ENCODE data around the gene TMCC3.
A peak's percentile ranks its signal among the peaks of the same experiment; 100 is the strongest.
"Not testable (repeated sequence)": the region's sequence is repeated elsewhere in the genome, so short reads cannot be mapped to it uniquely, and the experiment has no call there.

TMCC3 gene

GRCh38 chr12:94609917-94610443 is 40.4 kb downstream of the TMCC3 start:
- Histone ChIP-seq H3K36me3 (ENCODE audit: control insufficient read depth, insufficient read depth, low read length) (no peaks in the 10 kb centered on the region), H3K27ac (ENCODE audit: insufficient read depth, low read length, poor library complexity, severe bottlenecking) (no peak overlapping the region), H3K27me3 (replicated peaks; ENCODE audit: control insufficient read depth, insufficient read depth, low read length, poor library complexity, severe bottlenecking) (no peaks in the 10 kb centered on the region), H3K9me3 (ENCODE audit: control insufficient read depth, low read length) (no peaks in the 10 kb centered on the region), H3K4me1 (ENCODE audit: control insufficient read depth, insufficient read depth, low read length, poor library complexity, severe bottlenecking) (no peaks in the 10 kb centered on the region), H3K4me3 (ENCODE audit: insufficient read depth, low read depth, low read length, poor library complexity, severe bottlenecking) (no peak overlapping the region)
- DNase-seq: no peak

GRCh38 chr12:94606810-94607209 is 43.5 kb downstream of the TMCC3 start:
- DNase-seq; H3K27ac ChIP-seq (ENCODE audit: insufficient read depth, low read length, poor library complexity, severe bottlenecking); H3K4me3 ChIP-seq (ENCODE audit: insufficient read depth, low read depth, low read length, poor library complexity, severe bottlenecking); H3K9me3 ChIP-seq (ENCODE audit: control insufficient read depth, low read length); H3K36me3 ChIP-seq (ENCODE audit: control insufficient read depth, insufficient read depth, low read length); H3K27me3 ChIP-seq (replicated peaks; ENCODE audit: control insufficient read depth, insufficient read depth, low read length, poor library complexity, severe bottlenecking); H3K4me1 ChIP-seq (ENCODE audit: control insufficient read depth, insufficient read depth, low read length, poor library complexity, severe bottlenecking): not testable (repeated sequence)

GRCh38 chr12:94604366-94604698 is 46.0 kb downstream of the TMCC3 start:
- DNase-seq: no peak
- no peak overlapping the region for H3K27ac ChIP-seq (ENCODE audit: insufficient read depth, low read length, poor library complexity, severe bottlenecking)
- H3K4me1 ChIP-seq (ENCODE audit: control insufficient read depth, insufficient read depth, low read length, poor library complexity, severe bottlenecking): no peaks in the 10 kb centered on the region
- no peaks in the 10 kb centered on the region for H3K27me3 ChIP-seq (replicated peaks; ENCODE audit: control insufficient read depth, insufficient read depth, low read length, poor library complexity, severe bottlenecking)
- H3K36me3 ChIP-seq (ENCODE audit: control insufficient read depth, insufficient read depth, low read length): no peaks in the 10 kb centered on the region
- H3K9me3 ChIP-seq (ENCODE audit: control insufficient read depth, low read length): no peaks in the 10 kb centered on the region
- no peak overlapping the region for H3K4me3 ChIP-seq (ENCODE audit: insufficient read depth, low read depth, low read length, poor library complexity, severe bottlenecking)

- Histone ChIP-seq H3K27me3 (replicated peaks; ENCODE audit: control insufficient read depth, insufficient read depth, low read length, poor library complexity, severe bottlenecking) (no peaks in the 10 kb centered on the region), H3K4me1 (ENCODE audit: control insufficient read depth, insufficient read depth, low read length, poor library complexity, severe bottlenecking) (no peaks in the 10 kb centered on the region), H3K36me3 (ENCODE audit: control insufficient read depth, insufficient read depth, low read length) (no peaks in the 10 kb centered on the region), H3K4me3 (ENCODE audit: insufficient read depth, low read depth, low read length, poor library complexity, severe bottlenecking) (no peak overlapping the region), H3K9me3 (ENCODE audit: control insufficient read depth, low read length) (no peaks in the 10 kb centered on the region), H3K27ac (ENCODE audit: insufficient read depth, low read length, poor library complexity, severe bottlenecking) (no peak overlapping the region)
- peak; percentile 2 to 38 (median 33) for DNase-seq
Observed at GRCh38 chr12:94603434-94604365, 46.7 kb downstream of the TMCC3 start.

- no peaks in the 10 kb centered on the region for H3K9me3 ChIP-seq (ENCODE audit: control insufficient read depth, low read length)
- H3K4me1 ChIP-seq (ENCODE audit: control insufficient read depth, insufficient read depth, low read length, poor library complexity, severe bottlenecking): no peaks in the 10 kb centered on the region
- H3K36me3 ChIP-seq (ENCODE audit: control insufficient read depth, insufficient read depth, low read length): no peaks in the 10 kb centered on the region
- no peaks in the 10 kb centered on the region for H3K27me3 ChIP-seq (replicated peaks; ENCODE audit: control insufficient read depth, insufficient read depth, low read length, poor library complexity, severe bottlenecking)
- no peak overlapping the region for H3K27ac ChIP-seq (ENCODE audit: insufficient read depth, low read length, poor library complexity, severe bottlenecking)
- H3K4me3 ChIP-seq (ENCODE audit: insufficient read depth, low read depth, low read length, poor library complexity, severe bottlenecking): no peak overlapping the region
- no peak for DNase-seq
Observed at GRCh38 chr12:94602024-94602423, 48.3 kb downstream of the TMCC3 start.

GRCh38 chr12:94601307-94601706 is 49.0 kb downstream of the TMCC3 start:
- H3K27ac ChIP-seq (ENCODE audit: insufficient read depth, low read length, poor library complexity, severe bottlenecking); H3K36me3 ChIP-seq (ENCODE audit: control insufficient read depth, insufficient read depth, low read length); H3K27me3 ChIP-seq (replicated peaks; ENCODE audit: control insufficient read depth, insufficient read depth, low read length, poor library complexity, severe bottlenecking); H3K4me3 ChIP-seq (ENCODE audit: insufficient read depth, low read depth, low read length, poor library complexity, severe bottlenecking); DNase-seq; H3K4me1 ChIP-seq (ENCODE audit: control insufficient read depth, insufficient read depth, low read length, poor library complexity, severe bottlenecking); H3K9me3 ChIP-seq (ENCODE audit: control insufficient read depth, low read length): not testable (repeated sequence)

- DNase-seq: no peak
- H3K9me3 ChIP-seq (ENCODE audit: control insufficient read depth, low read length): no peaks in the 10 kb centered on the region
- H3K4me3 ChIP-seq (ENCODE audit: insufficient read depth, low read depth, low read length, poor library complexity, severe bottlenecking): no peak overlapping the region
- no peaks in the 10 kb centered on the region for H3K4me1 ChIP-seq (ENCODE audit: control insufficient read depth, insufficient read depth, low read length, poor library complexity, severe bottlenecking)
- H3K27ac ChIP-seq (ENCODE audit: insufficient read depth, low read length, poor library complexity, severe bottlenecking): no peak overlapping the region
- H3K36me3 ChIP-seq (ENCODE audit: control insufficient read depth, insufficient read depth, low read length): no peaks in the 10 kb centered on the region
- H3K27me3 ChIP-seq (replicated peaks; ENCODE audit: control insufficient read depth, insufficient read depth, low read length, poor library complexity, severe bottlenecking): no peaks in the 10 kb centered on the region
Observed at GRCh38 chr12:94599189-94599588, 51.2 kb downstream of the TMCC3 start.

GRCh38 chr12:94597268-94597667 is 53.1 kb downstream of the TMCC3 start:
- no peak for DNase-seq
- H3K36me3 ChIP-seq (ENCODE audit: control insufficient read depth, insufficient read depth, low read length): no peaks in the 10 kb centered on the region
- H3K4me3 ChIP-seq (ENCODE audit: insufficient read depth, low read depth, low read length, poor library complexity, severe bottlenecking): no peak overlapping the region
- no peaks in the 10 kb centered on the region for H3K4me1 ChIP-seq (ENCODE audit: control insufficient read depth, insufficient read depth, low read length, poor library complexity, severe bottlenecking)
- H3K27ac ChIP-seq (ENCODE audit: insufficient read depth, low read length, poor library complexity, severe bottlenecking): no peak overlapping the region
- no peaks in the 10 kb centered on the region for H3K9me3 ChIP-seq (ENCODE audit: control insufficient read depth, low read length)
- H3K27me3 ChIP-seq (replicated peaks; ENCODE audit: control insufficient read depth, insufficient read depth, low read length, poor library complexity, severe bottlenecking): no peaks in the 10 kb centered on the region

- no peak for DNase-seq
- H3K4me3 ChIP-seq (ENCODE audit: insufficient read depth, low read depth, low read length, poor library complexity, severe bottlenecking): no peak overlapping the region
- no peak overlapping the region for H3K27ac ChIP-seq (ENCODE audit: insufficient read depth, low read length, poor library complexity, severe bottlenecking)
- H3K4me1 ChIP-seq (ENCODE audit: control insufficient read depth, insufficient read depth, low read length, poor library complexity, severe bottlenecking): no peaks in the 10 kb centered on the region
- no peaks in the 10 kb centered on the region for H3K9me3 ChIP-seq (ENCODE audit: control insufficient read depth, low read length)
- no peaks in the 10 kb centered on the region for H3K36me3 ChIP-seq (ENCODE audit: control insufficient read depth, insufficient read depth, low read length)
- no peaks in the 10 kb centered on the region for H3K27me3 ChIP-seq (replicated peaks; ENCODE audit: control insufficient read depth, insufficient read depth, low read length, poor library complexity, severe bottlenecking)
Observed at GRCh38 chr12:94596596-94596995, 53.8 kb downstream of the TMCC3 start.

- Histone ChIP-seq H3K4me3 (ENCODE audit: insufficient read depth, low read depth, low read length, poor library complexity, severe bottlenecking) (no peak overlapping the region), H3K9me3 (ENCODE audit: control insufficient read depth, low read length) (no peaks in the 10 kb centered on the region), H3K4me1 (ENCODE audit: control insufficient read depth, insufficient read depth, low read length, poor library complexity, severe bottlenecking) (no peaks in the 10 kb centered on the region), H3K27ac (ENCODE audit: insufficient read depth, low read length, poor library complexity, severe bottlenecking) (no peak overlapping the region), H3K27me3 (replicated peaks; ENCODE audit: control insufficient read depth, insufficient read depth, low read length, poor library complexity, severe bottlenecking) (no peaks in the 10 kb centered on the region), H3K36me3 (ENCODE audit: control insufficient read depth, insufficient read depth, low read length) (no peaks in the 10 kb centered on the region)
- no peak for DNase-seq
Observed at GRCh38 chr12:94595152-94595551, 55.2 kb downstream of the TMCC3 start.

Measured in effector memory CD4-positive, alpha-beta T cell (primary cell).